GM23338 (cell line): ENCODE measurements around the gene ERH. TPM values are rescaled to one million over a fixed set of nuclear protein-coding genes. Genes with fewer than 3 reads are reported as not detected.

Source experiments
- ATAC-seq: fragments of 200-7000 bp; cut with Tn5 transposase; 3 replicates; pipeline ENCODE4 v1.9.1; 2020
- DNase-seq: peaks from one replicate; pipeline ENCODE4 v3.0.0-alpha.2; 2015; ENCODE audit warnings: low spot score
- H2AFZ ChIP-seq: fragments of 200-600 bp; sonication (generic); 2 replicates; pipeline ENCODE4 v1.8.0; 2016; ENCODE audit warnings: antibody characterized with exemption, mild to moderate bottlenecking, moderate library complexity
- H3F3A ChIP-seq: fragments of 200-600 bp; sonication (generic); replicated peaks from 2 replicates; pipeline ENCODE4 v1.8.0; 2017; ENCODE audit warnings: antibody characterized with exemption, mixed run types, low read depth
- H3K27ac ChIP-seq: fragments of 200-600 bp; sonication (generic); 2 replicates; pipeline ENCODE4 v1.6.1; 2016; ENCODE audit warnings: low read depth
- H3K27me3 ChIP-seq: fragments of 200-600 bp; sonication (generic); 2 replicates; pipeline ENCODE4 v1.8.0; 2016; ENCODE audit warnings: mild to moderate bottlenecking, mixed run types, moderate library complexity; ENCODE audit not compliant: insufficient read depth
- H3K36me3 ChIP-seq: fragments of 200-600 bp; sonication (generic); 2 replicates; pipeline ENCODE4 v1.8.0; 2016; ENCODE audit warnings: mild to moderate bottlenecking; ENCODE audit not compliant: insufficient read depth
- H3K4me1 ChIP-seq: fragments of 200-600 bp; sonication (generic); 2 replicates; pipeline ENCODE4 v1.8.0; 2016; ENCODE audit warnings: mild to moderate bottlenecking, moderate library complexity; ENCODE audit not compliant: insufficient read depth
- H3K4me2 ChIP-seq: fragments of 200-600 bp; sonication (generic); 2 replicates; pipeline ENCODE4 v1.7.1; 2017; ENCODE audit warnings: mixed run types
- H3K4me3 ChIP-seq: fragments of 200-600 bp; sonication (generic); 2 replicates; pipeline ENCODE4 v1.6.1; 2016; ENCODE audit warnings: mixed run types
- H3K79me2 ChIP-seq: fragments of 200-600 bp; sonication (generic); replicated peaks from 2 replicates; pipeline ENCODE4 v1.8.0; 2017; ENCODE audit warnings: mild to moderate bottlenecking; ENCODE audit not compliant: insufficient read depth
- H3K9me2 ChIP-seq: fragments of 200-600 bp; sonication (generic); 2 replicates; pipeline ENCODE4 v1.8.0; 2017; ENCODE audit not compliant: insufficient read depth
- H4K20me1 ChIP-seq: fragments of 200-600 bp; sonication (generic); replicated peaks from 2 replicates; pipeline ENCODE4 v1.8.0; 2017; ENCODE audit warnings: mild to moderate bottlenecking; ENCODE audit not compliant: insufficient read depth
- H3K27ac Mint-ChIP-seq: 2 replicates; pipeline ENCODE4 v1.8.0; 2020; ENCODE audit warnings: inconsistent platforms, mild to moderate bottlenecking, moderate library complexity, mixed read lengths
- H3K27me3 Mint-ChIP-seq: 3 replicates; pipeline ENCODE4 v1.8.0; 2022; ENCODE audit warnings: low read depth, mild to moderate bottlenecking, moderate library complexity, mixed read lengths, inconsistent platforms; ENCODE audit not compliant: insufficient read depth, poor library complexity
- H3K36me3 Mint-ChIP-seq: 3 replicates; pipeline ENCODE4 v1.8.0; 2021; ENCODE audit warnings: low read depth, mild to moderate bottlenecking, inconsistent platforms, moderate library complexity, mixed read lengths
- H3K4me1 Mint-ChIP-seq: 3 replicates; pipeline ENCODE4 v1.8.0; 2020; ENCODE audit warnings: mild to moderate bottlenecking, inconsistent platforms, mixed read lengths
- H3K4me3 Mint-ChIP-seq: 3 replicates; pipeline ENCODE4 v1.8.0; 2021; ENCODE audit warnings: moderate library complexity, mild to moderate bottlenecking, inconsistent platforms, mixed read lengths
- H3K9me3 Mint-ChIP-seq: 3 replicates; pipeline ENCODE4 v1.8.0; 2020; ENCODE audit warnings: moderate library complexity, mild to moderate bottlenecking, inconsistent platforms, mixed read lengths
- CTCF ChIP-seq, 2 experiments: fragments of 200-600 bp in 1 of 2; sonication (generic) in 1 of 2; conservative IDR thresholded peaks; 2 replicates each; pipeline versions ENCODE4 v1.5.1 to v1.6.1; 2016 to 2017; ENCODE audit warnings: antibody characterized with exemption in 2 of 2, low read depth in 2 of 2, mild to moderate bottlenecking in 2 of 2, moderate library complexity in 1 of 2
- EZH2 ChIP-seq: fragments of 200-600 bp; sonication (generic); IDR thresholded peaks from one replicate; pipeline ENCODE4 v1.8.0; 2017; ENCODE audit warnings: antibody characterized with exemption, mild to moderate bottlenecking, low read depth; ENCODE audit not compliant: unreplicated experiment
- EZH2phosphoT487 ChIP-seq: fragments of 200-600 bp; sonication (generic); IDR thresholded peaks from one replicate; pipeline ENCODE4 v1.8.1; 2018; ENCODE audit warnings: antibody characterized with exemption; ENCODE audit not compliant: unreplicated experiment
- NANOG ChIP-seq: IDR thresholded peaks from 2 replicates; pipeline ENCODE4 v1.6.1; 2016; ENCODE audit warnings: antibody characterized with exemption, borderline replicate concordance
- POLR2AphosphoS5 ChIP-seq: IDR thresholded peaks from 2 replicates; pipeline ENCODE4 v1.6.1; 2016; ENCODE audit warnings: antibody characterized with exemption, low read depth
- REST ChIP-seq: IDR thresholded peaks from one replicate; pipeline ENCODE4 v1.6.1; 2018; ENCODE audit warnings: antibody characterized with exemption; ENCODE audit not compliant: unreplicated experiment
- STAT1 ChIP-seq: IDR thresholded peaks from one replicate; pipeline ENCODE4 v1.6.1; 2016; ENCODE audit warnings: antibody characterized with exemption; ENCODE audit not compliant: unreplicated experiment
- ZNF114 ChIP-seq: fragments of 250-450 bp; sonication (Bioruptor Pico); IDR thresholded peaks from 2 replicates; pipeline ENCODE4 v1.5.0; 2020; ENCODE audit warnings: mild to moderate bottlenecking, moderate library complexity
- polyA plus RNA-seq: library from polyadenylated mRNA; unstranded; fragments of >200 nt; fragmentation: Nextera tagmentation; extraction: Ambion mirVana; gene quantifications from 2 replicates; pipeline ENCODE4 v1.2.1, GENCODE V29; 2016
- total RNA-seq: library from RNA; depleted of rRNA; stranded (reverse); fragments of >200 nt; shearing (Covaris generic); gene quantifications from 2 replicates; pipeline ENCODE4 v1.2.3, GENCODE V29; 2014
- TF ChIP-seq, protein P1 (sequence below): IDR thresholded peaks from 2 replicates; pipeline ENCODE4 v1.6.1; 2016; ENCODE audit warnings: antibody characterized with exemption

ERH gene
- total and polyA plus RNA-seq, 2 experiments from 2014 or later, result 188 to 545 TPM

DNA sequence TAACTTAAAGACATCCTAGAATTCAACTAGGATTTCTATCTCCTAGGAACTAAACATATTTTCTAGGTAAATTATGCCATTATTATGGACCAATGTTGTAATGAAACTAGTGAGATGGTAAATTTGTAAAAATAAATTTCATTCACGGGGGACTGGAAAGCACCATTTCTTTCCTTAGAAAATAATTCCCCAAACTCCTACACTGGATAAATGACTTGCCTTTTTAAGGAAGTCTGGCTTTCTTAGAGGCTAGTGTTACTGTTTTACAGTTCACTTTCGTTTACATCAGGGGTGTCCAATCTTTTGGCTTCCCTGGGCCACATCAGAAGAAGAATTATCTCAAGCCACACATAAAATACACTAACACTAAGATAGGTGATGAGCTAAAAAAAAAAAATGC is 3.7 kb upstream of the ERH start:
- TF ChIP-seq EZH2, result no peak
- TF ChIP-seq STAT1, result no peak
- no peak for TF ChIP-seq POLR2AphosphoS5

DNA sequence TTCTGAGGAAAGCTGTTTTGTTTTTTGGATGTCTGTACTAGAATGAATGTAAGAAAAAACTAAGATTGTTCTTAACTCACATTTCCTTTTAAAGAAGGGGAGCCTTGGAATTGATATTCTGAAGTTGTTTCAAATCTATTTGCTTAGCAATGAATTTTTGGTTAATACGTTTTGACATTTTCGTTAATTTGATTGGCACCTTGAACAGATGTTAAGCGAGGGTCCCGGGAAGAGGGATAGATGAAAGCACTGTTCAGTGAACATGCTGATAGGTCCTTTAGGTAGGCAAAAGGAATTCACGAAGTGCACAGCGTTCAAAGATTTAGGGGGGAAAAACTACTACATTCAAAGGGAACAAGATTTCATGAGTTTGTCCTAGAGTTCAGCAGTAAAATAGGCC is 2.1 kb upstream of the ERH start:
- H3K27ac ChIP-seq, result no peak overlapping the region
- peak overlapping the region; percentile 87 for H3K4me3 ChIP-seq
- DNase-seq, result no peak
- peaks cover 28% of the 10 kb centered on the region for H3K4me1 Mint-ChIP-seq
- H3K79me2 ChIP-seq, result peaks cover 92% of the 10 kb centered on the region
- no peak overlapping the region for H2AFZ ChIP-seq
- ATAC-seq, result no peak
- H3K36me3 ChIP-seq, result peaks cover 8% of the 10 kb centered on the region
- no peak overlapping the region for H3K27ac Mint-ChIP-seq
- H3K4me2 ChIP-seq, result peak overlapping the region; percentile 96
- TF ChIP-seq REST (no peak), EZH2phosphoT487 (no peak), CTCF (conservative IDR thresholded peaks at IDR 0.05; ENCODE audit: low read depth in 2 of 2) (no peak), EZH2 (no peak), NANOG (no peak), ZNF114 (no peak)
- TF ChIP-seq, protein P1, sequence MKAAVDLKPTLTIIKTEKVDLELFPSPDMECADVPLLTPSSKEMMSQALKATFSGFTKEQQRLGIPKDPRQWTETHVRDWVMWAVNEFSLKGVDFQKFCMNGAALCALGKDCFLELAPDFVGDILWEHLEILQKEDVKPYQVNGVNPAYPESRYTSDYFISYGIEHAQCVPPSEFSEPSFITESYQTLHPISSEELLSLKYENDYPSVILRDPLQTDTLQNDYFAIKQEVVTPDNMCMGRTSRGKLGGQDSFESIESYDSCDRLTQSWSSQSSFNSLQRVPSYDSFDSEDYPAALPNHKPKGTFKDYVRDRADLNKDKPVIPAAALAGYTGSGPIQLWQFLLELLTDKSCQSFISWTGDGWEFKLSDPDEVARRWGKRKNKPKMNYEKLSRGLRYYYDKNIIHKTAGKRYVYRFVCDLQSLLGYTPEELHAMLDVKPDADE, result no peak
- no peaks in the 10 kb centered on the region for H3K9me2 ChIP-seq
- H3K27me3 ChIP-seq, result no peaks in the 10 kb centered on the region
- H3K27me3 Mint-ChIP-seq, result peaks cover 9% of the 10 kb centered on the region
- H3K4me3 Mint-ChIP-seq, result peak overlapping the region; percentile 92
- peaks cover 22% of the 10 kb centered on the region for H3K4me1 ChIP-seq
- peaks cover 20% of the 10 kb centered on the region for H3K36me3 Mint-ChIP-seq
- H4K20me1 ChIP-seq, result peaks cover 17% of the 10 kb centered on the region
- no peaks in the 10 kb centered on the region for H3F3A ChIP-seq
- H3K9me3 Mint-ChIP-seq, result no peaks in the 10 kb centered on the region

More for the DNA sequence above, 3.7 kb upstream of the ERH start:
- Histone ChIP-seq H3K36me3 (no peaks in the 10 kb centered on the region), H3K9me2 (no peaks in the 10 kb centered on the region), H3F3A (no peaks in the 10 kb centered on the region), H3K27ac (no peak overlapping the region), H3K79me2 (peaks cover 91% of the 10 kb centered on the region), H3K4me2 (no peak overlapping the region), H2AFZ (no peak overlapping the region), H4K20me1 (peaks cover 2% of the 10 kb centered on the region; the same call in 1 of the 2 replicates), H3K27me3 (no peaks in the 10 kb centered on the region), H3K4me1 (peaks cover 19% of the 10 kb centered on the region), H3K4me3 (no peak overlapping the region)
- H3K4me1 Mint-ChIP-seq, result peaks cover 19% of the 10 kb centered on the region
- ATAC-seq, result no peak
- peaks cover 4% of the 10 kb centered on the region; the same call in 2 of the 3 replicates for H3K36me3 Mint-ChIP-seq
- no peak overlapping the region for H3K4me3 Mint-ChIP-seq
- H3K9me3 Mint-ChIP-seq, result no peaks in the 10 kb centered on the region
- H3K27me3 Mint-ChIP-seq, result peaks cover 9% of the 10 kb centered on the region
- no peak overlapping the region for H3K27ac Mint-ChIP-seq
- no peak for DNase-seq
